Mucosa of descending colon (tissue), 3 donors: Measurements from ENCODE around the gene PACS2. TPM values are rescaled to one million over a fixed set of nuclear protein-coding genes. Genes with fewer than 3 reads are reported as not detected.
A peak's percentile ranks its signal among the peaks of the same experiment; 100 is the strongest.

Source experiments
- ATAC-seq: fragments of 200-7000 bp; cut with Tn5 transposase; one replicate; pipeline ENCODE4 v1.9.1; 2020; ENCODE audit warnings: mild to moderate bottlenecking, moderate library complexity
- DNase-seq, 3 donors: peaks; one replicate each; pipeline ENCODE4 v3.0.0-alpha.2; 2020
- H3K36me3 ChIP-seq: fragments of 200-600 bp; one replicate; pipeline ENCODE4 v1.8.0; 2021; ENCODE audit warnings: low read depth, mild to moderate bottlenecking
- H3K4me1 ChIP-seq: fragments of 200-600 bp; one replicate; pipeline ENCODE4 v1.8.0; 2021; ENCODE audit warnings: low read depth, mild to moderate bottlenecking
- H3K4me3 ChIP-seq: fragments of 200-600 bp; one replicate; pipeline ENCODE4 v1.8.0; 2021; ENCODE audit warnings: mild to moderate bottlenecking
- H3K9me3 ChIP-seq: fragments of 200-600 bp; one replicate; pipeline ENCODE4 v1.8.0; 2021; ENCODE audit warnings: mild to moderate bottlenecking
- intact Hi-C, 2 donors: fragments of 100-400 bp; cut with DNase I in 1 of 2; cut with micrococcal nuclease in 1 of 2; formaldehyde crosslinking; loops; one replicate each; pipeline versions ENCODE4 v1.11.0 to v1.11.1; 2022; cut with DNase I, micrococcal nuclease
- total RNA-seq, 3 donors: library from RNA; stranded (reverse); fragmentation: NEBNext Ultra II Directional in 2 of 3; extraction: Animal tissue kit (Norgen Biotek cat#: 25700) in 2 of 3; gene quantifications; one replicate each; pipeline versions ENCODE4 v1.2.1 to v1.2.4, GENCODE V29; 2021 to 2023
- TF ChIP-seq, protein P1 (sequence below): fragments of 200-600 bp; IDR thresholded peaks from one replicate; pipeline ENCODE4 v1.8.0; 2022; ENCODE audit warnings: antibody characterized with exemption, mild to moderate bottlenecking
- donor health status: DM: no; HTN: no; CAD: no; lungs with moderate emphysema.
- donor health status: DM: no; HTN: no; CAD: no.
- donor health status: DM: no; HTN: yes; CAD: no.

Gene PACS2
- total RNA-seq, 3 donors from 2014 or later = 71.7 to 84.3 (median 78.9) TPM

DNA sequence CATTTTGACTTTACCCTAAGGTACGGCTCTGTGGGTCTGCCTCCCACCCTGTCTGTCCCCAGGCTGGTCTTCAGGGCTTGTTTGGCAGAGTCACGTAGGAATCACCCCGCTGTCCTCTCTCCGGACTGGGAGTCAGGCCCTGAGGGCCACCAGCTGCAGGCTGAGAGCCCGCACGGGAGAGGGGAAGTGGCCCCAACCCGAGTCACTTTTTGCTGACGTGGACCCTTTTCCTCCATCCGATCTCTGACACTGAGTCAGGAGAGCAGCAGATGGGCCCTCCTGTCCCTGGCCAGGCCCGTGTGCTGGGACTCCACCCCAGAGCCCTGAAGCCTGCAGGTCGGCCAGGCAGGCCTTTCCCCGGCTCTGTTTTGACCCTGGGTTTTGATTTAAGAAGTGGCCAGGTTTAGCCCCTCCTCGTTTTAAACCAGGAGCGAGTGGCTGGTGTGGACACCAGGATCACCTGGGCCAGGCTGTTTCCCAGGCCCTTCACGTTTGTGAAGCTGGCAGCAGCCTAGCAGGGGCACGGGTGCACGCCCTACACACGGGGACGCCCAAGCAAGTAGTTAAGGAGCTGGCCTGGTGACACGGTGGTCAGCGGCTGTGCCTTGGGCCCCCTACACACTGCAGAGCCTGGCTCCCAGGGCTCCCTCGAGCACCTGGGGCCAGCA, 71.3 kb downstream of the PACS2 start:
- intact Hi-C loops = no loop called here
- Histone ChIP-seq H3K9me3 (no peaks in the 10 kb centered on the region), H3K4me1 (no peaks in the 10 kb centered on the region), H3K36me3 (no peaks in the 10 kb centered on the region), H3K4me3 (no peak overlapping the region)
- ATAC-seq (peak; percentile 12), DNase-seq (peak in 1 of 3 donors; percentile 57)
- TF ChIP-seq, protein P1, sequence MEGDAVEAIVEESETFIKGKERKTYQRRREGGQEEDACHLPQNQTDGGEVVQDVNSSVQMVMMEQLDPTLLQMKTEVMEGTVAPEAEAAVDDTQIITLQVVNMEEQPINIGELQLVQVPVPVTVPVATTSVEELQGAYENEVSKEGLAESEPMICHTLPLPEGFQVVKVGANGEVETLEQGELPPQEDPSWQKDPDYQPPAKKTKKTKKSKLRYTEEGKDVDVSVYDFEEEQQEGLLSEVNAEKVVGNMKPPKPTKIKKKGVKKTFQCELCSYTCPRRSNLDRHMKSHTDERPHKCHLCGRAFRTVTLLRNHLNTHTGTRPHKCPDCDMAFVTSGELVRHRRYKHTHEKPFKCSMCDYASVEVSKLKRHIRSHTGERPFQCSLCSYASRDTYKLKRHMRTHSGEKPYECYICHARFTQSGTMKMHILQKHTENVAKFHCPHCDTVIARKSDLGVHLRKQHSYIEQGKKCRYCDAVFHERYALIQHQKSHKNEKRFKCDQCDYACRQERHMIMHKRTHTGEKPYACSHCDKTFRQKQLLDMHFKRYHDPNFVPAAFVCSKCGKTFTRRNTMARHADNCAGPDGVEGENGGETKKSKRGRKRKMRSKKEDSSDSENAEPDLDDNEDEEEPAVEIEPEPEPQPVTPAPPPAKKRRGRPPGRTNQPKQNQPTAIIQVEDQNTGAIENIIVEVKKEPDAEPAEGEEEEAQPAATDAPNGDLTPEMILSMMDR = no peak

DNA sequence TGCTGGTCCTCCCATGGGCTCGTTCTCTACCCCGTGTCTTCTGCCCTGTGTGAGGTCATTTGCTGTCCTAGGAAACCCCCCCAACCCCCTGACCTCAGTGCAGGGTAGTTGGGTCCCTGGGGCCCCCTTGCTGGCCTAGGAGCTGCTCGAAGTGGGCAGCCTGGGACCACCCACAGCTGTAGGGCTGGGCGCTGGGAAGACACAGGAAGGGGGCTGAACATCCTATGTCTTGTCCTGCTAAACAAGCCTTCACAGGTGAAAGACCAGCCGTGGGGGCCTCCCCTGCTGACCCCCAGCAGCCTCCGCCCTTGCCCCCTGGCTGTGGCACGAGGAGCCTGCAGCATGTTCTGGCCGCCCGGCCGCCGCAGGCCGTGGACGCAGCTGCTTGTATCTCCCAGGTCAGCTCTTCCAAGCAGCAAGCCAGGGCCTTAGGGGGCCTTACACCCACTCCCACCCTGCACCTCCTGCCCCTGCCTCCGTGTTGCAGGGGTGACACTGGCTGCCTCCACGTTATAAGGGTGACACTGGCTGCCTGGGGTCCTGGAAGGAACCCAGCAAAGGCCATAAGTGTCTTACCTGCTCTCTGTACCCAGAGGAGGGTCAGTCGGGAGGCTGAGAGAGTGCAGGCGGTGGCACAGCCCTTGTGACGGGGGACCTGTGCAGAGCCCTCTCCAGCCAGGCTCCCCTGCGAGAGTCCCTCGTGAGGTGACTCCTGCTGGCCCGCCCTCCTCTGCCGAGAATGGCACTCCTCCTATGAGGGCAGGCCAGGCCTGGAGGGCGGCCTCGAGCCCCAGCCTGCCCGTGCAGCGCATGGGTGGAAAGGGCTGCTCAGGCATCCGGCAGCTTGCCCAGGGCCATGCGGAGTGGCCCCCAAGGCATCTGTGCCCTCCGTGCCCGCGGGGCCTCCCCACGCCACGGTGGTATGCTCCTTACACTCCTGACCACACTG, 72.3 kb downstream of the PACS2 start:
- DNase-seq = peak in 2 of 3 donors; percentile 19 to 48
- Histone ChIP-seq H3K36me3 (no peaks in the 10 kb centered on the region), H3K9me3 (no peaks in the 10 kb centered on the region), H3K4me3 (no peak overlapping the region), H3K4me1 (no peaks in the 10 kb centered on the region)
- intact Hi-C loops = no loop called here
- TF ChIP-seq, protein P1 = no peak
- ATAC-seq = no peak

DNA sequence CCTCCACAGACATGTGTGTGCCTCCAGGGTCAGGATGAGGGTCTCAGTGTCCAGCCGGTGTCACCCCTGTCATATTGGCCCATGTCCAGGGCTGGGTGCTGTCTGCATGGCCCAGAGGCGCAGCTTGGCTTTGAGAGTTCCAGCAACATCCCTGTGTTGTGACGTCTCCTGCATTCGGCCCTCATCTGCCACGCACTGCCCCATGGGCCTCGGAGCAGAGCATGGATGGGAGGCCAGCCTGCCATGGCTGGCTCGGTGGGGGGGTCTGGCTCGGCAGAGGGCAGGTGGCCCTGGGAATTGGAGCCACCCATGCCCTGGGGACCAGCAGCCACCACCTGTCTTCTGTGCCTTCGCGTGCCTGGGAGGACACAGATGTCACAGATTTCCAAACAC, 73.0 kb downstream of the PACS2 start:
- Histone ChIP-seq H3K4me3 (no peak overlapping the region), H3K36me3 (no peaks in the 10 kb centered on the region), H3K4me1 (no peaks in the 10 kb centered on the region), H3K9me3 (no peaks in the 10 kb centered on the region)
- DNase-seq (peak in 2 of 3 donors; percentile 19 to 44), ATAC-seq (no peak)
- TF ChIP-seq, protein P1 = no peak
- intact Hi-C loops = no loop called here

DNA sequence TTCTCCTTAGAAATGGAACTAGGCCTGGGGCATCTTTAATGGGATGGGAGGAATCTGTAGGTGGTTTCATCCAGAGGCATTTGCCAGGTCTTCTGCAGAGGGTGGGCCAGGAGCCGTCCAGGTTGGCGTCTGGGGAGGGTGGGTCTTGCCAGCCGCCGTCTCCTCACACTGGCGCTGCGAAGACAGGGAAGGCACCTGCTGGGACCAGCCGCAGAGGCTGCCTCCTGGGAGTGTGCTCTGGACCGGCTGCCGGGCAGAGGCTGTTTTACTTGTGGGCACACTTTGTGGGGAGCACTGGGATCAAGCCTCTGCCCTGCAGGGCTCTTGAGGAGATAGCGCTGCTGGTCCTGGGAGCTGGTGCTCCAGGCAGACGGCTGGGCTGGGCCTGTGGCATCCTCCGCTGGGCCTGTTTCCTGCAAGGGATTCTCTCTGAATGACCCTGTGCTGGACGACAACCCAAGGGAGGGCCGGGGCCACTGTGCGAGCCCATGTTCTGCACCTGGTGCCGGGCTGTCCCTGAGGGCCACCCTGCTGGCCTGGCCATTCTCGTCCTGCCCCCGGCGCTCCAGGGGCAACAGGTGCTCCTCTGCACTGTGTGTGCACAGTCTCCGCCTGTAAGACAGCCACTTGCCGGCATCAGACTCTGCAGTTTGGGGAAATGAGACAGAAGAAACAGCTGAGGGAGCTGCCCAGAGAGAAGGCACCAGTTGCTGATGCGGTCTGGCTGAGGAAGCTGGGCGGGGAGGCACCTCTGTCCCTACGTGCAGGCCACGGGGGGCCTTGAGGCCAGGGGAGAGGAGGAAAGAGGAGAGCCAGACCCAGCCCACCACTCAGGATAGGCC, 73.8 kb downstream of the PACS2 start:
- no peaks in the 10 kb centered on the region for H3K4me1 ChIP-seq
- peak in 2 of 3 donors; percentile 24 to 51 for DNase-seq
- TF ChIP-seq, protein P1 = no peak
- no peaks in the 10 kb centered on the region for H3K9me3 ChIP-seq
- H3K4me3 ChIP-seq = no peak overlapping the region
- intact Hi-C loops = no loop called here
- no peaks in the 10 kb centered on the region for H3K36me3 ChIP-seq
- peak; percentile 12 for ATAC-seq

DNA sequence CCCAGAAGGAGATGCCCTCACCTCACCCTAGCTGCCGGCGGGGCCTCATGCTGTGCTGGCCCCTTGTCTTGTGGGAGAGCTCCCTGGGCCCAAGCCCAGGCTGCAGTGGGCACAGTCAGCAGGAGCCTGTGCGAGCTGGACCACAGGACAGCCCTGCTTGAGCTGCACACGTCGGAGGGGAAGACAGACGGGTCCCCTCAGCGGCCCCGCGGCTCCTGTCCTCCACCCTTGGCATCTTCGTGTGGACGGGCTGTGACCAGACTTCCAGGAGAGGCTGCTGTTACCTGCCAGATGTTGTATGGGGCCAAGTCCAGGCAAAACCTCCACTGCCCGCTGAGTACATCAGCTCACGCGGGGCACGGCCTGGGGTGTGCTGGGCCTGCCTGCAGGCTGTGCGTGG, 74.4 kb downstream of the PACS2 start:
- Histone ChIP-seq H3K4me1 (no peaks in the 10 kb centered on the region), H3K4me3 (no peak overlapping the region), H3K36me3 (no peaks in the 10 kb centered on the region), H3K9me3 (no peaks in the 10 kb centered on the region)
- TF ChIP-seq, protein P1 = no peak
- no peak for ATAC-seq
- intact Hi-C loops = no loop called here
- peak in 2 of 3 donors; percentile 21 to 49 for DNase-seq
